ENCODE results near the gene GEMIN7. TPM values are rescaled to one million over a fixed set of nuclear protein-coding genes. Genes with fewer than 3 reads are reported as not detected.
A peak's percentile ranks its signal among the peaks of the same experiment; 100 is the strongest.

Gene GEMIN7, protein sequence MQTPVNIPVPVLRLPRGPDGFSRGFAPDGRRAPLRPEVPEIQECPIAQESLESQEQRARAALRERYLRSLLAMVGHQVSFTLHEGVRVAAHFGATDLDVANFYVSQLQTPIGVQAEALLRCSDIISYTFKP
- 7.3 and 32.6 TPM in 2 replicates for total RNA-seq (ENCODE audit: low replicate concordance)

DNA sequence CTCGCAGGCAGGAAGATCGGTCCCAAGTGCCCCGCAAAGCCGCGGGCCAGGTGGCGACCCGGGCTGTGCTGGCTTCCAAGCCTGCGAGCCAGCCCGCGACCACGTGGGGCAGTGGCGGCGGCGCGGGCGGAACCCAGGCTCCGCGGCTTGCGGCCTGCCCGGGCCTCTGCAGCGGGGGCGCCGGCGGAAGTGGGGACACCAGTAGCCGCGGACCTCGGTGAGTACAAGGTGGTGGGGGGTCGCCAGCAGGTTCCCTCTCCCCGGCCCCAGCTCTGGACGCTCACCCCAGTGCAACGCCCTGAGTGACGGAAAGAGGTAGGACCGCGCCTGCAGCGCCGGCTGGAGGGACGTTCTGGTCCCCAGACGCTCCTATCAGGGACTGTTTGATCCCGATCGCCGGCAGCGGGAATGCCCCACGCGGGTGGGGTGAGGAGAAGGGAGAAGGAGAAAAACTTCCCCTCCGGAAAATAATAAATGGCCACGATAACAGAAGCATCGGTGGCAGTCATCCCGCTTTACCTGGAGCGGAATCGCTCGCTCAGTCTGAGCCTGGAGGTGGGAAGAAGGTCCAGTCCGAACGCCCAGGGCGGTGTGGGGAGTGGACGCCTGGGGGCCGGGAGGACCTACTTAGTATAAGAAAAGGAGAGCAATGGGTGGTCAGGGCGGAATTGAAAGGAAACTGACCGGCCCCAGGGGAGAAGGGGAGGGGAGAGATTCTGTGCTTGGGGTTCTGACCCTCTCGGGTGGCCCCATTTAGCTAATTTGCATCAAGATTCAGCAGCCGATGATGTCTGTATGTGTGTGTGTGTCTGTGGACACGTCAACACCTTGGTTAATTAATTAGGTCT lies at the start of gene GEMIN7:
GEMIN7 (plus strand) TSS at position 198 of the 848 bp plus-strand sequence. CDS start 10,855 bp downstream, outside the sequence.
- H2AFZ ChIP-seq (replicated peaks): peak within 1 kb of the TSS; percentile 92

DNA sequence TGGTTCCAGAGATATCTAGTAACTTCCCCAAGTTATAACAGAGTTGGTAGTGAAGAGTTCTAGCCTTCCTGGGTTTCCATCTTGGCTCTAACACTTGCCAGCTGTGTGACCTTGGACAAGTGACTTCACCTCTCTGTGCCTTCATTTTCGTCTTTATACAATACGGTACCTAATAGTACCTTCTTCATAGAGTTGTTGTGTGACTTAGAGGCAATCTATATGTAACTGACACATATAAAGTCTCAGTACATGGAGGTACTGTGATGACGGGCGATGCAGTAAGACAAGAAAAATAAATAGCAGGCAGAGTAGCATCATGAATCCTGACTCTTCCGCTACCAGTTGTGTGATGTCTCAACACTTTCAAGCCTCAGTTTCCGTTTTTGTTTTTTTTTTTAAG lies 48.2 kb upstream of the GEMIN7 start:
- H3K27me3 Mint-ChIP-seq (ENCODE audit: insufficient read depth, low read depth): peaks cover 9% of the 10 kb centered on the region
- no peak overlapping the region for H3K4me3 Mint-ChIP-seq
- no peaks in the 10 kb centered on the region for H3K36me3 Mint-ChIP-seq
- no peaks in the 10 kb centered on the region for H3K9me3 Mint-ChIP-seq
- H3K4me1 Mint-ChIP-seq: no peaks in the 10 kb centered on the region
- Histone ChIP-seq H3K27ac (no peak overlapping the region), H3K9ac (no peak overlapping the region), H3K27me3 (no peaks in the 10 kb centered on the region), H3K9me3 (ENCODE audit: low read depth) (no peaks in the 10 kb centered on the region), H2AFZ (replicated peaks) (no peak overlapping the region), H3K4me3 (no peak overlapping the region), H3F3A (ENCODE audit: low read depth) (no peaks in the 10 kb centered on the region), H4K20me1 (ENCODE audit: low read depth) (no peaks in the 10 kb centered on the region), H3K36me3 (no peaks in the 10 kb centered on the region), H3K4me1 (no peaks in the 10 kb centered on the region), H3K4me2 (no peak overlapping the region), H3K79me2 (ENCODE audit: low read depth) (no peaks in the 10 kb centered on the region)
- no peak overlapping the region for H3K27ac Mint-ChIP-seq
- TF ChIP-seq EZH2phosphoT487 (IDR thresholded peaks at IDR 0.05): no peak
- TF ChIP-seq EZH2 (IDR thresholded peaks at IDR 0.05): no peak
- TF ChIP-seq, protein P1, sequence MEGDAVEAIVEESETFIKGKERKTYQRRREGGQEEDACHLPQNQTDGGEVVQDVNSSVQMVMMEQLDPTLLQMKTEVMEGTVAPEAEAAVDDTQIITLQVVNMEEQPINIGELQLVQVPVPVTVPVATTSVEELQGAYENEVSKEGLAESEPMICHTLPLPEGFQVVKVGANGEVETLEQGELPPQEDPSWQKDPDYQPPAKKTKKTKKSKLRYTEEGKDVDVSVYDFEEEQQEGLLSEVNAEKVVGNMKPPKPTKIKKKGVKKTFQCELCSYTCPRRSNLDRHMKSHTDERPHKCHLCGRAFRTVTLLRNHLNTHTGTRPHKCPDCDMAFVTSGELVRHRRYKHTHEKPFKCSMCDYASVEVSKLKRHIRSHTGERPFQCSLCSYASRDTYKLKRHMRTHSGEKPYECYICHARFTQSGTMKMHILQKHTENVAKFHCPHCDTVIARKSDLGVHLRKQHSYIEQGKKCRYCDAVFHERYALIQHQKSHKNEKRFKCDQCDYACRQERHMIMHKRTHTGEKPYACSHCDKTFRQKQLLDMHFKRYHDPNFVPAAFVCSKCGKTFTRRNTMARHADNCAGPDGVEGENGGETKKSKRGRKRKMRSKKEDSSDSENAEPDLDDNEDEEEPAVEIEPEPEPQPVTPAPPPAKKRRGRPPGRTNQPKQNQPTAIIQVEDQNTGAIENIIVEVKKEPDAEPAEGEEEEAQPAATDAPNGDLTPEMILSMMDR (IDR thresholded peaks at IDR 0.05): no peak
- DNase-seq (ENCODE audit: low spot score): no peak

More for the DNA sequence above, at the start of gene GEMIN7:
- peak within 1 kb of the TSS; percentile 78 for H3K9ac ChIP-seq
- Mint-ChIP-seq H3K9me3 (no peaks in the 10 kb centered on the region), H3K4me1 (peaks cover 30% of the 10 kb centered on the region), H3K36me3 (peaks cover 9% of the 10 kb centered on the region), H3K4me3 (peak within 1 kb of the TSS; percentile 99), H3K27me3 (ENCODE audit: insufficient read depth, low read depth) (peaks cover 23% of the 10 kb centered on the region), H3K27ac (peak within 1 kb of the TSS; percentile 72)
- peak within 1 kb of the TSS; percentile 13 for H3K27ac ChIP-seq
- H3K4me1 ChIP-seq: peaks cover 33% of the 10 kb centered on the region
- peak within 1 kb of the TSS; percentile 91 for H3K4me3 ChIP-seq
- peak within 1 kb of the TSS; percentile 83 for H3K4me2 ChIP-seq
- H3K9me3 ChIP-seq (ENCODE audit: low read depth): no peaks in the 10 kb centered on the region
- peaks cover 36% of the 10 kb centered on the region for H3K27me3 ChIP-seq
- peak; percentile 94 for DNase-seq (ENCODE audit: low spot score)
- no peaks in the 10 kb centered on the region for H3K36me3 ChIP-seq
- peaks cover 62% of the 10 kb centered on the region for H3F3A ChIP-seq (ENCODE audit: low read depth)
- H4K20me1 ChIP-seq (ENCODE audit: low read depth): peaks cover 31% of the 10 kb centered on the region
- peaks cover 45% of the 10 kb centered on the region for H3K79me2 ChIP-seq (ENCODE audit: low read depth)
- TF ChIP-seq EZH2 (IDR thresholded peaks at IDR 0.05) (peak; percentile 50), EZH2phosphoT487 (IDR thresholded peaks at IDR 0.05) (no peak)
- TF ChIP-seq, protein P1 (IDR thresholded peaks at IDR 0.05): peak; percentile 43

DNA sequence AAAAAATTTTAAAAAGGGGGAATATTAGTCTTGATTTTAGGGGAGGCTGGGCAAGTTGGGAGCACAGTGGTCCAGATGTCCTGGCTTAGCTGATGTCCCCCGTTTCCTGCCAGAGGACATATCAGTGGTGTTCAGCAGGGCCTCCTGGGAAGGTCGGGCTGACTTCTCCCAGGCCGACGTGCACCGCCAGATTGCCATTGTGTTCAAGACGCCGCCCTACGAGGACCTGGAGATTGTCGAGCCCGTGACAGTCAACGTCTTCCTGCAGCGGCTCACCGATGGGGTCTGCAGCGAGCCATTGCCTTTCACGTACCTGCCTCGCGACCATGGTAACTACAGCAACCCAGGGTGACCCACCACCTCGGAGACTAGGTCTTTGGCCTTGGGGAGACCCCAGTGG lies 46.6 kb upstream of the GEMIN7 start:
- Histone ChIP-seq H3K9ac (no peak overlapping the region), H3K4me3 (no peak overlapping the region), H3K9me3 (ENCODE audit: low read depth) (no peaks in the 10 kb centered on the region), H3K27ac (no peak overlapping the region), H3K36me3 (no peaks in the 10 kb centered on the region), H2AFZ (replicated peaks) (no peak overlapping the region), H3K79me2 (ENCODE audit: low read depth) (no peaks in the 10 kb centered on the region), H3K4me2 (no peak overlapping the region), H3F3A (ENCODE audit: low read depth) (no peaks in the 10 kb centered on the region), H3K4me1 (no peaks in the 10 kb centered on the region), H4K20me1 (ENCODE audit: low read depth) (no peaks in the 10 kb centered on the region), H3K27me3 (no peaks in the 10 kb centered on the region)
- no peaks in the 10 kb centered on the region for H3K4me1 Mint-ChIP-seq
- TF ChIP-seq, protein P1 (IDR thresholded peaks at IDR 0.05): no peak
- no peak for TF ChIP-seq EZH2 (IDR thresholded peaks at IDR 0.05)
- TF ChIP-seq EZH2phosphoT487 (IDR thresholded peaks at IDR 0.05): no peak
- no peak overlapping the region for H3K4me3 Mint-ChIP-seq
- no peaks in the 10 kb centered on the region for H3K36me3 Mint-ChIP-seq
- DNase-seq (ENCODE audit: low spot score): no peak
- peaks cover 3% of the 10 kb centered on the region for H3K27me3 Mint-ChIP-seq (ENCODE audit: insufficient read depth, low read depth)
- no peak overlapping the region for H3K27ac Mint-ChIP-seq
- no peaks in the 10 kb centered on the region for H3K9me3 Mint-ChIP-seq

All from neural progenitor cell (in vitro differentiated cells).